TTC549 (cell line): ENCODE data around the gene TULP3.

Source experiments
- FAIRE-seq: peaks from 2 replicates; lab custom pipeline; 2012; peaks lifted over from hg19 to GRCh38; lab: Jason Lieb, UNC

TULP3 gene

GRCh38 chr12:2974560-2974971 is 83.9 kb downstream of the TULP3 start:
- no peak for FAIRE-seq

- no peak for FAIRE-seq
Observed at GRCh38 chr12:2976581-2976996, 85.9 kb downstream of the TULP3 start.

DNA sequence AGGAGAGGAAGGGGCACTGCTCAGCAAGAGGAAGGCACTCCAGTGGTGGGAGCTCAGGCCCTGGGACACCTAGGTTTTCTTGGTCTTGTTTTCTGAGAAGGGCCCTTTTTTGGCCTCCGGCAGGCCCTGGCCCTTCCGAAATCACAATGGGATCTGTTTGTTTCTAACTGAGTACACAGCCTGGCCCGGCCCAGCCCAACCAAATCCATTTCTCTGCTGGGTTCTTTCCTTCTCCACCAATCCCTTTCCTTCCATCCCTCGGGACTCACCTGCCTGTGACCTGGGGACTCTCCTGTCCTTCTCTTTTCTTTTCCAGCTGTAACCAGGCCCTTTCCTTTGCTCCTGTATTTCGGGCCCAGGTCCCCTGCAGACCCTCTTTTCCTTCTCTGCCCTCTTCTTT is 87.1 kb downstream of the TULP3 start:
- FAIRE-seq, result no peak

DNA sequence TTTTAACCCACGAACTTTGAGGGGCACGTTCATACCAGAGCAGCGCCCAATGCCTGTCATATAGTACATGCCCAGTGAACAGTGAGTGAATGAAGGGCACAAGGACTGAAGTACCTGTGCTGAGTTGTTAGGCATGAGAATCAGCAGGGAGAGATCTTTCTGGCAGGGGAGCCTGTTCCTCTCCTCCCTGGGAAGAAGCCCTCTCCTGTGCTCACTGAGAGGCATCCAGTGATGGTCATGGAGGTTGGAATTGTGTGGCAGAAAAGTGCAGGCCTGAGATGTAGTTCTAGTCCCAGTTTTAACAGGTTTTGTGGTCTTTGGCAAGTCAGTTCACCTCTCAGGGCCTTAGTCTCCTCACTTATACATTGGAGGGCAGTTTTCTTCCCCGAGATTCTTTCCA is 89.1 kb downstream of the TULP3 start:
- FAIRE-seq, result no peak

GRCh38 chr12:2980630-2981029 is 89.9 kb downstream of the TULP3 start:
- no peak for FAIRE-seq

- FAIRE-seq, result no peak
Observed at GRCh38 chr12:2982361-2982760, 91.7 kb downstream of the TULP3 start.

DNA sequence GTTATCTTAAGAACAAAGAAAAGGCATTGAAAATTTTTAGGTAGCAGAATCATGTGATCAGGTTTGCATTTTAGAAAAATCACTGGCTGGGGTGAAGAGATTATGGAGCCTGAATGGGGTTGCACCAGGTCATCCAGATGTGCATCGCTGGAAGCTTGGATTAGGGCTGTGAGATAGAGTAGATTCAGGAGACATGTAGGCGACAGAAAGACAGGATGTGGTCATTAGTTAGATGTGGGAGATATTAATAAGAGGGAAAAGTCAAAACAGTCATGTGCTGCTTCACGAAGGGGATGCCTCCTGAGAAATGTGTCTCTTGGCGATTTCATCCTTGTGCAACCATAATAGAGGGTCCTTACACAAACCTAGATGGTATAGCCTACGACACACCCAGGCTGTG is 93.6 kb downstream of the TULP3 start:
- no peak for FAIRE-seq

DNA sequence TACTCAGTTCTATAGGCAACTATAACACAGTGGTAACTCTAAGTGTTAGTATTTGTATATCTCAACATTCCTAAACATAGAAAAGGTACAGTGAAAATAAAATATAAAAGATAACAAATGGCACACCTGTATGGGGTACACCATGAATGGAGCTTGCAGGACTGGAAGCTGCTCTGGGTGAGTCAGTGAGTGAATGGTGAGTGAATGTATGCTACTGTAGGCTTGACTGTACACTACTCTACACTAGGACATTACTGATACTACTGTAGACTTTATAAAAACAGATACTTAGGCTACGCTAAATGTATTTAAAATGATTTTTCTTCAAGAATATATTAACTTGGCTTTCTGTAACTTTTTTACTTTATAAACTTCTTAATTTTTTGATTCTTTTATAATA is 94.0 kb downstream of the TULP3 start:
- no peak for FAIRE-seq

DNA sequence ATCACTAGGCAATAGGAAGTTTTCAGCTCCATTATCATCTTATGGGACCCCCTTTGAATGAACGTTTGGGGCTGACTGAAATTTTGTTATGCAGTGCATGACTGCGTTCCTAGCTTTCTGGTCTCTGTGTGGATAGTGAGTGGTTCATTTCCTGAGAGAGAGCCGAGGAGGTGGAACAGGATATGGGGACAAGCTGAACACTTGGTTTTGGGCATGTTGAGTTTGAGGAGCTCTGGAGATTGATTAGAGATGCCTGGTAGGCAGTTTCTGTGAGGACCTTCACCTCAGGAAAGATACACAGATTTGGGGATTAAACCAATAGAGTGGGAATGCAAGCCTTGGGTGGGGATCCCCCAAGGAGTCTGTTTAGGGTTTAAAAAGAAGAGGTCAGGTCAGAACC is 96.2 kb downstream of the TULP3 start:
- FAIRE-seq, result no peak

DNA sequence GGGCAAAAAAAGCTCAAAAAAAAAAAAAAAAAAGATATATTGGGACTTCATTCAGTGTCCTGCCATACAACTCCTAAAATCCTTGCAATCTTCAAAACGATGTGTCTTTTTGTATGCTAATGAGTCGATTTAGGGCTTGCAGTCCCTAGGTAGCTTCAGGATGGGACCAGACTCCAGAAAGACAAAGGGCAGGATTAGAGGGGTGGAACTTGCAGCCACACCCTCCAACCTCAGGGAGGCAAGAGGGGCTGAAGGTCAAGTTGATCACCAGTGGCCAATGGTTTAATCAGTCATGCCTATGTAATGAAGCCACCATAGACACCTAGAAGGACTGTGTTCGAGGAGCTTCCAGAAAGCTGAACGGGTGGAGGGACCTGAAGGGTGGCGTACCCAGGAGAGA is 97.8 kb downstream of the TULP3 start:
- no peak for FAIRE-seq
